HCT116 (cell line): ENCODE results near the gene ACAT1.

Source experiments
- CEBPB ChIP-seq: IDR thresholded peaks from 2 replicates; pipeline ENCODE4 v1.6.1; 2012; ENCODE audit warnings: low read depth
- ELF1 ChIP-seq: IDR thresholded peaks from 2 replicates; pipeline ENCODE4 v1.6.1; 2012; ENCODE audit warnings: low read depth, borderline replicate concordance
- EZH2 ChIP-seq: fragments of 200-600 bp; sonication (generic); IDR thresholded peaks from 2 replicates; pipeline ENCODE4 v1.6.1; 2017; ENCODE audit warnings: antibody characterized with exemption, mixed run types
- POLR2A ChIP-seq: IDR thresholded peaks from 2 replicates; pipeline ENCODE4 v1.7.0; 2011; ENCODE audit warnings: borderline replicate concordance; ENCODE audit not compliant: insufficient read depth, insufficient read length; ENCODE audit errors: extremely low read depth
- POLR2AphosphoS5 ChIP-seq: IDR thresholded peaks from 2 replicates; pipeline ENCODE4 v1.6.1; 2011; ENCODE audit warnings: mild to moderate bottlenecking, low read depth, low read length, moderate library complexity
- TCF7L2 ChIP-seq: IDR thresholded peaks from 2 replicates; pipeline ENCODE4 v1.7.0; 2011; ENCODE audit warnings: borderline replicate concordance, inconsistent platforms; ENCODE audit not compliant: insufficient read depth, insufficient read length; ENCODE audit errors: extremely low read depth
- YY1 ChIP-seq: IDR thresholded peaks from 2 replicates; pipeline ENCODE4 v1.6.1; 2011; ENCODE audit warnings: low read length, low read depth, moderate library complexity, mild to moderate bottlenecking; ENCODE audit not compliant: insufficient replicate concordance; ENCODE audit errors: extremely low read depth
- ZFX ChIP-seq: fragments of 450-650 bp; IDR thresholded peaks from 2 replicates; pipeline ENCODE4 v1.6.1; 2017
- TF ChIP-seq, protein P1 (sequence below), 3 experiments: fragments of 200-600 bp in 1 of 3; sonication (generic) in 1 of 3; IDR thresholded peaks in 2 of 3; conservative IDR thresholded peaks in 1 of 3; 2 replicates each; pipeline ENCODE4 v1.5.1; 2012 to 2017; ENCODE audit warnings: low read depth in 2 of 3, low read length in 2 of 3, antibody characterized with exemption in 1 of 3, borderline replicate concordance in 1 of 3, control low read depth in 1 of 3, mild to moderate bottlenecking in 1 of 3, mixed read lengths in 1 of 3, mixed run types in 1 of 3, moderate library complexity in 1 of 3; ENCODE audit not compliant: insufficient read depth in 1 of 3
- TF ChIP-seq, protein P2 (sequence below): IDR thresholded peaks from 2 replicates; pipeline ENCODE4 v1.6.1; 2012
- TF ChIP-seq, protein P3 (sequence below): IDR thresholded peaks from 2 replicates; pipeline ENCODE4 v1.6.1; 2012; ENCODE audit warnings: low read depth

DNA sequence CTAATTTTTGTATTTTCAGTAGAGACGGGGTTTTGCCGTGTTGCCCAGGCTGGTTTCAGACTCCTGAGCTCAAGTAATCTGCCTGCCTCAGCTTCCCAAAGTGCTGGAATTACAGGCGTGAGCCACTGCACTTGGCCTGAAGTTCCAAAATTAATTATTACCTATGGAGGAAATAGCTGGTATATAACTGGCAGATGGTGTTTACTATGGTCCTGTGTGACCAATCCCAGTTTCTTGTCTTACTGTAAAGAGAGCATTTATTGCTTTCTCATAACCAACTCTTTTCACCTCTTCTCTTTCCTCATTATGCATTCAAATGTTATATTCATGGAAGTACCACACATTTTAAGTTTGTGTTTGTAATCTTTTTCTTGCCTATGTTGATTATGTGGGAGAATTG is 24.2 kb upstream of the ACAT1 start:
- TF ChIP-seq, protein P1, sequence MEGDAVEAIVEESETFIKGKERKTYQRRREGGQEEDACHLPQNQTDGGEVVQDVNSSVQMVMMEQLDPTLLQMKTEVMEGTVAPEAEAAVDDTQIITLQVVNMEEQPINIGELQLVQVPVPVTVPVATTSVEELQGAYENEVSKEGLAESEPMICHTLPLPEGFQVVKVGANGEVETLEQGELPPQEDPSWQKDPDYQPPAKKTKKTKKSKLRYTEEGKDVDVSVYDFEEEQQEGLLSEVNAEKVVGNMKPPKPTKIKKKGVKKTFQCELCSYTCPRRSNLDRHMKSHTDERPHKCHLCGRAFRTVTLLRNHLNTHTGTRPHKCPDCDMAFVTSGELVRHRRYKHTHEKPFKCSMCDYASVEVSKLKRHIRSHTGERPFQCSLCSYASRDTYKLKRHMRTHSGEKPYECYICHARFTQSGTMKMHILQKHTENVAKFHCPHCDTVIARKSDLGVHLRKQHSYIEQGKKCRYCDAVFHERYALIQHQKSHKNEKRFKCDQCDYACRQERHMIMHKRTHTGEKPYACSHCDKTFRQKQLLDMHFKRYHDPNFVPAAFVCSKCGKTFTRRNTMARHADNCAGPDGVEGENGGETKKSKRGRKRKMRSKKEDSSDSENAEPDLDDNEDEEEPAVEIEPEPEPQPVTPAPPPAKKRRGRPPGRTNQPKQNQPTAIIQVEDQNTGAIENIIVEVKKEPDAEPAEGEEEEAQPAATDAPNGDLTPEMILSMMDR (IDR thresholded peaks at IDR 0.05 in 2 of 3, conservative IDR thresholded peaks at IDR 0.05 in 1 of 3; ENCODE audit: borderline replicate concordance in 1 of 3, insufficient read depth in 1 of 3, low read depth in 2 of 3, low read length in 2 of 3): no peak
- no peak for TF ChIP-seq POLR2A
- no peak for TF ChIP-seq ZFX
- no peak for TF ChIP-seq CEBPB
- no peak for TF ChIP-seq EZH2
- no peak for TF ChIP-seq POLR2AphosphoS5
- no peak for TF ChIP-seq TCF7L2
- TF ChIP-seq, protein P2, sequence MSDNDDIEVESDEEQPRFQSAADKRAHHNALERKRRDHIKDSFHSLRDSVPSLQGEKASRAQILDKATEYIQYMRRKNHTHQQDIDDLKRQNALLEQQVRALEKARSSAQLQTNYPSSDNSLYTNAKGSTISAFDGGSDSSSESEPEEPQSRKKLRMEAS: no peak
- no peak for TF ChIP-seq YY1
- no peak for TF ChIP-seq ELF1
- TF ChIP-seq, protein P3, sequence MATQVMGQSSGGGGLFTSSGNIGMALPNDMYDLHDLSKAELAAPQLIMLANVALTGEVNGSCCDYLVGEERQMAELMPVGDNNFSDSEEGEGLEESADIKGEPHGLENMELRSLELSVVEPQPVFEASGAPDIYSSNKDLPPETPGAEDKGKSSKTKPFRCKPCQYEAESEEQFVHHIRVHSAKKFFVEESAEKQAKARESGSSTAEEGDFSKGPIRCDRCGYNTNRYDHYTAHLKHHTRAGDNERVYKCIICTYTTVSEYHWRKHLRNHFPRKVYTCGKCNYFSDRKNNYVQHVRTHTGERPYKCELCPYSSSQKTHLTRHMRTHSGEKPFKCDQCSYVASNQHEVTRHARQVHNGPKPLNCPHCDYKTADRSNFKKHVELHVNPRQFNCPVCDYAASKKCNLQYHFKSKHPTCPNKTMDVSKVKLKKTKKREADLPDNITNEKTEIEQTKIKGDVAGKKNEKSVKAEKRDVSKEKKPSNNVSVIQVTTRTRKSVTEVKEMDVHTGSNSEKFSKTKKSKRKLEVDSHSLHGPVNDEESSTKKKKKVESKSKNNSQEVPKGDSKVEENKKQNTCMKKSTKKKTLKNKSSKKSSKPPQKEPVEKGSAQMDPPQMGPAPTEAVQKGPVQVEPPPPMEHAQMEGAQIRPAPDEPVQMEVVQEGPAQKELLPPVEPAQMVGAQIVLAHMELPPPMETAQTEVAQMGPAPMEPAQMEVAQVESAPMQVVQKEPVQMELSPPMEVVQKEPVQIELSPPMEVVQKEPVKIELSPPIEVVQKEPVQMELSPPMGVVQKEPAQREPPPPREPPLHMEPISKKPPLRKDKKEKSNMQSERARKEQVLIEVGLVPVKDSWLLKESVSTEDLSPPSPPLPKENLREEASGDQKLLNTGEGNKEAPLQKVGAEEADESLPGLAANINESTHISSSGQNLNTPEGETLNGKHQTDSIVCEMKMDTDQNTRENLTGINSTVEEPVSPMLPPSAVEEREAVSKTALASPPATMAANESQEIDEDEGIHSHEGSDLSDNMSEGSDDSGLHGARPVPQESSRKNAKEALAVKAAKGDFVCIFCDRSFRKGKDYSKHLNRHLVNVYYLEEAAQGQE: no peak
